ENCODE measurements around the gene UBTF. TPM values are rescaled to one million over a fixed set of nuclear protein-coding genes. Genes with fewer than 3 reads are reported as not detected.

Gene UBTF
- total and polyA plus RNA-seq, 2 experiments from 2014 or later, result 51.1 to 70.6 TPM

DNA sequence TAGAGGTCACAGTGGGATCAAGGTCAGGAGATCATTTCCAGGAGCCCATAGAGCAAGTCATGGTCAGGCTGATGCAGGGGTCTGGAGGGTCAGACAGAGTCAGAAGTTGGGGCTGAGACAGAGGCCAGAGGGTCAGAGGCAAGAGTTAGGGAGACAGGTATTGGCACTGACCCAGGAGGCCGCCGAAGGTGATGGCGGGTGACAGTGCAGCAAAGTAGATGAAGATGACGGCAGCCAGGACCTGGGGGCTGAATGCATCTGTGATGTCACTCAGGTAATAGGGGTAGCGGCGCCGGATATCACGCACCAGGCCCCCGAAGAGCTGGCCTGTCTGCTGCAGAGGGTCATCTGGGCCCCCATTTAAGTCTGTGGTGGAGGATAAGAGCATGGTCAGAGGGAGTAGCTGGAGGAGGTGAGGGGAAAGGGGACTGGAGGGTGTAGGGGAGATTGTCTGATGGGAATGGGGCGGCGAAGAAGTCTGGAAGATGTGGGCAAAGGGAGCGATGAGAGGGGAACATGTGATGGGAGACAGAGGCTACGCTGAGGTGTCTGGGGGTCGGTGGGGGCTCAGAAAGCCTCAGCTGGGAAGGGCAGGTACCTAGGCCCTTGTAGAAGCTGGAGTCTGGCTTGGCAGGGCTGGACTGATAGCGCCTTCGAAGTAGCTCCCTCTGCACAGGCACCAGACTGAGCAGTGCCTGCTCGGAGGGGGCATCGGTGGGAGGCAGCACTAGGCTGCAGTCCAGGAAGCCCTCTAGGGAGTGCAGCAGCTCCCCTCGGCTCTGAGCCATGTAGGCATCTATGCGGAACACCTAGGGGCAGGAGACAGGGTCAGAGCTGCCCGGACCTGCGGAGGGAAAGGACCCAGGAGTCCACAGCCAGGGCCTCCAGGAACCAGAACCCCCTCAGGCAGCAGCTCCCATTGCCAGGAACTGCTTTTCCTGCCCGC, 38.6 kb upstream of the UBTF start:
- no peaks in the 10 kb centered on the region for H3K4me1 ChIP-seq (ENCODE audit: low read depth)
- H3K27ac ChIP-seq, result no peak overlapping the region
- no peaks in the 10 kb centered on the region for H3K9me3 ChIP-seq (ENCODE audit: low read depth)
- no peaks in the 10 kb centered on the region for H3K36me3 ChIP-seq
- no peak overlapping the region for H3K4me3 ChIP-seq
- no peak for DNase-seq (ENCODE audit: low read depth in 1 of 2, low spot score in 1 of 2)
- H3K27me3 ChIP-seq, result no peaks in the 10 kb centered on the region
- no peak for TF ChIP-seq CTCF (IDR thresholded peaks at IDR 0.05; ENCODE audit: low read depth, low read length)

DNA sequence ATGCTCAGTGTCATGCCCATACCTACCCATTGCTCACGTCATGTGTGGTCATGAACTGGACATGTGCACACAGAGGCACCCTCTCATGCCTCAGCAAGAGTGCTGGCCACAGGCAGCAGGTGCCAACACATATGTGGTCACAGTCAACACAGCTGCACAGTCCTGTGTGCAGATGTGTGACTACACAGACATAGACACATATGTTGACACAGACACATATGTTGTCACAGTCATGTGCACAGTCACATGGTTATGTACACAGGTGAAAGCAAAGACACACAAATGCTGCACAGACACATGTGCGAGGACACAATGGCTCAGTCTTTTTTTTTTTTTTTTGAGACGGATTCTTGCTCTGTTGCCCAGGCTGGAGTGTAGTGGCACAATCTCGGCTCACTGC, 37.2 kb upstream of the UBTF start:
- no peak overlapping the region for H3K27ac ChIP-seq
- no peak overlapping the region for H3K4me3 ChIP-seq
- H3K27me3 ChIP-seq, result no peaks in the 10 kb centered on the region
- H3K4me1 ChIP-seq (ENCODE audit: low read depth), result no peaks in the 10 kb centered on the region
- DNase-seq (ENCODE audit: low read depth in 1 of 2, low spot score in 1 of 2), result no peak
- no peak for TF ChIP-seq CTCF (IDR thresholded peaks at IDR 0.05; ENCODE audit: low read depth, low read length)
- H3K36me3 ChIP-seq, result no peaks in the 10 kb centered on the region
- no peaks in the 10 kb centered on the region for H3K9me3 ChIP-seq (ENCODE audit: low read depth)

GRCh38 chr17:44255915-44256314, 36.4 kb upstream of the UBTF start:
- no peaks in the 10 kb centered on the region for H3K27me3 ChIP-seq
- DNase-seq (ENCODE audit: low read depth in 1 of 2, low spot score in 1 of 2), result no peak
- no peaks in the 10 kb centered on the region for H3K9me3 ChIP-seq (ENCODE audit: low read depth)
- no peaks in the 10 kb centered on the region for H3K4me1 ChIP-seq (ENCODE audit: low read depth)
- no peak for TF ChIP-seq CTCF (IDR thresholded peaks at IDR 0.05; ENCODE audit: low read depth, low read length)
- H3K36me3 ChIP-seq, result no peaks in the 10 kb centered on the region
- H3K4me3 ChIP-seq, result no peak overlapping the region
- H3K27ac ChIP-seq, result no peak overlapping the region

- Histone ChIP-seq H3K4me3 (no peak overlapping the region), H3K4me1 (ENCODE audit: low read depth) (no peaks in the 10 kb centered on the region), H3K27ac (no peak overlapping the region), H3K36me3 (no peaks in the 10 kb centered on the region), H3K9me3 (ENCODE audit: low read depth) (no peaks in the 10 kb centered on the region), H3K27me3 (no peaks in the 10 kb centered on the region)
- DNase-seq (ENCODE audit: low read depth in 1 of 2, low spot score in 1 of 2), result no peak
- TF ChIP-seq CTCF (IDR thresholded peaks at IDR 0.05; ENCODE audit: low read depth, low read length), result no peak
Measured at GRCh38 chr17:44254361-44255095, 35.1 kb upstream of the UBTF start.

DNA sequence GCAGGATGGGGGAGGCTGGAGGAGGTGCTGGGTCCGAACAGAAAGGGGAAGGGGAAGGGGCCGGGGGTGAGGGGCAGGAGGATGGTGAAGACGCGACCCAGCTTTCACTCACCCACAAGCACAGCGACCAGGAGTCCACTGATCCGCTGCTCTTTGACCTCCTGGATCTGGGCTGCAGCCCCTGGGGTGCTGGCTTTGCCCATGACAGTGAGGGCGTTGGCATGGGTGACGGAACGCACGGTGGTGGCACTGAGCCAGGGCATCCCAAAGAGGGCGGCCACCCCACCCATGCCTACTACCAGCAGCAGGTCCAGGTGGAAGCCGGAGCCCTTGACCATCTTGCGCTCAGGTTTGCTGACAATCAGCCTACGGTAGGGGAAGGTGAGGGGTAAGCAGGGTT, 33.5 kb upstream of the UBTF start:
- no peak for TF ChIP-seq CTCF (IDR thresholded peaks at IDR 0.05; ENCODE audit: low read depth, low read length)
- H3K27me3 ChIP-seq, result no peaks in the 10 kb centered on the region
- DNase-seq (ENCODE audit: low read depth in 1 of 2, low spot score in 1 of 2), result no peak
- no peaks in the 10 kb centered on the region for H3K4me1 ChIP-seq (ENCODE audit: low read depth)
- H3K9me3 ChIP-seq (ENCODE audit: low read depth), result no peaks in the 10 kb centered on the region
- no peak overlapping the region for H3K4me3 ChIP-seq
- H3K36me3 ChIP-seq, result no peaks in the 10 kb centered on the region
- no peak overlapping the region for H3K27ac ChIP-seq
